ENCODE results near the gene SLC35F1. TPM values are rescaled to one million over a fixed set of nuclear protein-coding genes. Genes with fewer than 3 reads are reported as not detected.

SLC35F1 gene
- total and polyA plus RNA-seq, 8 donors = 0.18 to 4.0 (median 3.4) TPM

DNA sequence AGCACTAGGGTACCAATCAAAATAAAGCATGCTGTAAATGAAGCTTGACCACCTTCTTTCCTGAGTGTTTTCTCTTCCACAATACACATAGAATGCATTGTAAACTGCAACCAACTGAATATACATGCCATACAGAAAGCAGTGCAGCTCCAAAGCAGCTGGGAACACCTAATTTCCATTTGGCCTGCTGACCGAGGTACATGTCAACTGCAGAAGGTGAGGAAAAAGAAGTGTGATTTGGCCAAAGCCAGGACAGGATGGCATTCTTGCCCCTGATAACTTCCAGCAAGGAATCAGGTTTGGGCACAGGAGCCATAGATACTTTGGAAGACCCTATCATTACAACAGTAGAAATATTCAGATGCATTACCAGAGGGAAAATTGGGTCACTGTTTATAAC lies 258.4 kb downstream of the SLC35F1 start:
- TF ChIP-seq, protein P1, sequence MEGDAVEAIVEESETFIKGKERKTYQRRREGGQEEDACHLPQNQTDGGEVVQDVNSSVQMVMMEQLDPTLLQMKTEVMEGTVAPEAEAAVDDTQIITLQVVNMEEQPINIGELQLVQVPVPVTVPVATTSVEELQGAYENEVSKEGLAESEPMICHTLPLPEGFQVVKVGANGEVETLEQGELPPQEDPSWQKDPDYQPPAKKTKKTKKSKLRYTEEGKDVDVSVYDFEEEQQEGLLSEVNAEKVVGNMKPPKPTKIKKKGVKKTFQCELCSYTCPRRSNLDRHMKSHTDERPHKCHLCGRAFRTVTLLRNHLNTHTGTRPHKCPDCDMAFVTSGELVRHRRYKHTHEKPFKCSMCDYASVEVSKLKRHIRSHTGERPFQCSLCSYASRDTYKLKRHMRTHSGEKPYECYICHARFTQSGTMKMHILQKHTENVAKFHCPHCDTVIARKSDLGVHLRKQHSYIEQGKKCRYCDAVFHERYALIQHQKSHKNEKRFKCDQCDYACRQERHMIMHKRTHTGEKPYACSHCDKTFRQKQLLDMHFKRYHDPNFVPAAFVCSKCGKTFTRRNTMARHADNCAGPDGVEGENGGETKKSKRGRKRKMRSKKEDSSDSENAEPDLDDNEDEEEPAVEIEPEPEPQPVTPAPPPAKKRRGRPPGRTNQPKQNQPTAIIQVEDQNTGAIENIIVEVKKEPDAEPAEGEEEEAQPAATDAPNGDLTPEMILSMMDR (IDR thresholded peaks at IDR 0.05) = no peak
- ATAC-seq = no peak
- no peak overlapping the region for H3K4me3 ChIP-seq
- intact Hi-C loops (cut with DNase I) = no loop called here
- no peak for DNase-seq
- H3K36me3 ChIP-seq = no peaks in the 10 kb centered on the region
- no peak overlapping the region for H3K27ac ChIP-seq
- no peaks in the 10 kb centered on the region for H3K4me1 ChIP-seq
- no peaks in the 10 kb centered on the region for H3K9me3 ChIP-seq
- H3K27me3 ChIP-seq = no peaks in the 10 kb centered on the region

DNA sequence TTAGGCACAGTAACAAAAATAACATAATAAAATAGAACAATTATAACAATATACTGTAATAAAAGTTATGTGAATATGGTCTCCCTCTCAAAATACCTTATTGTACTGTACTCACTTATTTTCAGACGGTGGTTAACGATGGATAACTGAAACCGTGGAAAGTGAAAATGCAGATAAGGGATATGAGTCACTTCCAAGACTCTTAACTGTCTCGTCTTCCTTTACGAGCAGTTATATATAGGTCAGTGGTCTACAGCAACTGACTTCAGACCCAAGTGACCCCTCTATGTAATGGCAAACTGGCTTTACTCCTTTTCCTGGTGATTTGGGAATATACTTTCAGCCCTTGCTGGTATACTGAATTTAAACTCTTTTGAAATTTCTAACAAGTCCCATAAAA lies 261.4 kb downstream of the SLC35F1 start:
- no peak for ATAC-seq

DNA sequence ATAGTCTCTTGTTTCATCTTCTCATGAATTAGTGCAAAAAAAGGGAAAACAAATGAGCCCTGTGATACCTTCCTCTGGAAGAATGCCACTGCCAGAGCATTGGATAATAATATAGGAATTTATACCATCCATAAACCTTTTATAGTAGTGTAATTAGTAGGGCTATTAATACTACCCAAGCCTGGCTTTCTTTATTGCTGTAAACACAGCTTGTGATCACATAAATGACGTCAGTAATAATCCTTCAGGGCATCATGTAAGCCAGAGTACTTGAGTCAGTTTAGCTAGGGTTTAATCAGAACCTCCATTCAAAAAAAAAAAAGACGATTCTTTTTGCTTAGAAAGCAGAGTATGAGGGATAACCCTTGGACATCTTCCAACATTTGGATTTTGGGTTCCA lies 264.8 kb downstream of the SLC35F1 start:
- Histone ChIP-seq H3K27ac (no peak overlapping the region), H3K27me3 (no peaks in the 10 kb centered on the region), H3K9me3 (peaks cover 0 to 18% of the 10 kb centered on the region in 2 donors), H3K4me3 (no peak overlapping the region), H3K36me3 (no peaks in the 10 kb centered on the region), H3K4me1 (no peaks in the 10 kb centered on the region)
- ATAC-seq (no peak), DNase-seq (no peak)
- TF ChIP-seq, protein P1 (IDR thresholded peaks at IDR 0.05) = no peak
- intact Hi-C loops (cut with DNase I) = no loop called here

More for the DNA sequence above, 261.4 kb downstream of the SLC35F1 start:
- TF ChIP-seq, protein P1 (IDR thresholded peaks at IDR 0.05) = no peak
- no peaks in the 10 kb centered on the region for H3K4me1 ChIP-seq
- H3K36me3 ChIP-seq = no peaks in the 10 kb centered on the region
- H3K9me3 ChIP-seq = no peaks in the 10 kb centered on the region
- no peak overlapping the region for H3K4me3 ChIP-seq
- no peak overlapping the region for H3K27ac ChIP-seq
- no peak for DNase-seq
- intact Hi-C loops (cut with DNase I) = no loop called here
- no peaks in the 10 kb centered on the region for H3K27me3 ChIP-seq

DNA sequence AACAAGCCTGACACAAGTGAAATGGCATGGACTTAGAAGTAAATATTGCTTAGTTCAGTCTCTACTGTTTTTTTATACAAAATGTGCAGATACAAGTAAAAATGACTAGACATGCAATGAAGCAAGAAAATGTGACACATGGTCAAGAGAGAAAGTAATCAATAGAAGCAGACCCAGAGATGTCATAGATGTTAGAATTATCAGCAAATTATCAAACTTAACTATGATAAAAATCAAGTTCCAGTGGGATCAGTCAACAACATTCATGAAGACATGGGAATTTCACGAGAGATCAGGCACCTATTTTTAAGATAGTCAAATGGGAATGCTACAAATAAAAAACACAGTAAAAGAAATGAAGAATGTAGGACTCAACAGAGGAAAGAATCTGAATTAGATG lies 267.0 kb downstream of the SLC35F1 start:
- Histone ChIP-seq H3K27ac (no peak overlapping the region), H3K4me1 (no peaks in the 10 kb centered on the region), H3K9me3 (peaks cover 0 to 18% of the 10 kb centered on the region in 2 donors), H3K4me3 (no peak overlapping the region), H3K36me3 (no peaks in the 10 kb centered on the region), H3K27me3 (no peaks in the 10 kb centered on the region)
- intact Hi-C loops (cut with DNase I) = no loop called here
- TF ChIP-seq, protein P1 (IDR thresholded peaks at IDR 0.05) = no peak
- ATAC-seq (no peak), DNase-seq (no peak)

DNA sequence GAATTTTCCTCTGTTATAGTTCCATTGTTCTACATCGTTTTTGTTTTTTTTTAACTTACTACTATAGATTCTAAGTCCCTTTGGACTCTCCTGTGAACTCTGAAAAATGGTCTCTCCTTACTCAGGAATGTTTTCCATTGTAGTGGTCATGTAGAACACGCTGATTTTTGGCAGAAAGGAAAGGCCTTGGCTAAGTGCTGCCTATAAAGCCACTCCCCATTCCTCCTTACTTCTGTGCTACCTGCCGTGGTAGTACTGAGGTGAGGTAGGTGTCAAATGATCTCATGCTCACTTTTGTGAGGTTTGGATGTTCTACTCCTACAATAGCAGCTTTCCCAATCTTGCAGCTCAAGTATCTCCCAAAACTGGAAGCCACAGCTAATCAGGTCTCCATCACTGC lies 270.7 kb downstream of the SLC35F1 start:
- H3K27me3 ChIP-seq = no peaks in the 10 kb centered on the region
- no peak for DNase-seq
- no peak overlapping the region for H3K4me3 ChIP-seq
- TF ChIP-seq, protein P1 (IDR thresholded peaks at IDR 0.05) = no peak
- H3K27ac ChIP-seq = no peak overlapping the region
- peaks cover 0 to 18% of the 10 kb centered on the region in 2 donors for H3K9me3 ChIP-seq
- no peak for ATAC-seq
- intact Hi-C loops (cut with DNase I) = no loop called here
- H3K36me3 ChIP-seq = no peaks in the 10 kb centered on the region
- no peaks in the 10 kb centered on the region for H3K4me1 ChIP-seq
